Parathyroid adenoma (tissue), 2 donors: ENCODE data around the gene NMNAT2.

Experiments used
- H2AFZ ChIP-seq: fragments of 300-600 bp; sonication (generic); one replicate; pipeline ENCODE4 v1.7.0; 2017; ENCODE audit warnings: antibody characterized with exemption, mild to moderate bottlenecking
- H3K27ac ChIP-seq: fragments of 300-600 bp; sonication (generic); one replicate; pipeline ENCODE4 v1.7.0; 2017
- H3K27me3 ChIP-seq: fragments of 300-600 bp; sonication (generic); one replicate; pipeline ENCODE4 v1.7.0; 2017; ENCODE audit warnings: low read length; ENCODE audit not compliant: control insufficient read depth, insufficient read depth
- H3K36me3 ChIP-seq: fragments of 300-600 bp; sonication (generic); one replicate; pipeline ENCODE4 v1.7.0; 2017; ENCODE audit warnings: low read length; ENCODE audit not compliant: control insufficient read depth, insufficient read depth
- H3K4me1 ChIP-seq: fragments of 300-600 bp; sonication (generic); one replicate; pipeline ENCODE4 v1.7.0; 2017; ENCODE audit warnings: control low read depth
- H3K4me2 ChIP-seq: fragments of 300-600 bp; sonication (generic); one replicate; pipeline ENCODE4 v1.7.0; 2017; ENCODE audit warnings: low read length
- H3K4me3 ChIP-seq: fragments of 300-600 bp; sonication (generic); one replicate; pipeline ENCODE4 v1.7.0; 2017; ENCODE audit warnings: low read depth, low read length
- H3K79me2 ChIP-seq: fragments of 300-600 bp; sonication (generic); one replicate; pipeline ENCODE4 v1.7.0; 2017; ENCODE audit warnings: control low read depth
- H3K9ac ChIP-seq: fragments of 300-600 bp; sonication (generic); one replicate; pipeline ENCODE4 v1.7.0; 2017; ENCODE audit warnings: mild to moderate bottlenecking
- H3K9me3 ChIP-seq: fragments of 300-600 bp; sonication (generic); one replicate; pipeline ENCODE4 v1.7.0; 2017; ENCODE audit warnings: low read length; ENCODE audit not compliant: control insufficient read depth
- CTCF ChIP-seq: fragments of 300-600 bp; sonication (generic); IDR thresholded peaks from one replicate; pipeline ENCODE4 v1.7.0; 2017; ENCODE audit warnings: antibody characterized with exemption, mild to moderate bottlenecking
- donor health status: primary hyperparathyroidism.

NMNAT2 gene

DNA sequence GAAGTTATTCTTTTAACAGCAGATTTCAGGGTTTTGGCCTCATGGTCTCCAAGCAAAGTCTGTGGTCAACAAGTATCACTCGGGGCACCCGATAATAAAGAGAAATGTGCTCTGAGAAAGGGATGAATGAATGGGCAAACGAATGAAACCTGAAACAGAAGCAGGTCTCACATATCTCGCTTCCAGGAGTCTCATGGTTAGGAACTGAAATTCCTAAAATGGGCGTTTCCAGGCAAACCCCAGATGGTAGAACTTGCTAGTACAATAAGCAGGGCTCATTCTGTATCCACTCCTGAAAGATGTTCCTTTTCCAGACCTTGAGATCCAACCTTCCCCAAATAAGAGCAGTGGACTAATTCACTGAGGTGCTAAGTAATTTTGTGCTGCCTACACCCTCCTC is 144.9 kb downstream of the NMNAT2 start:
- H3K36me3 ChIP-seq: no peaks in the 10 kb centered on the region
- H3K27ac ChIP-seq: no peak overlapping the region
- H3K27me3 ChIP-seq: no peaks in the 10 kb centered on the region
- no peak overlapping the region for H2AFZ ChIP-seq
- H3K4me2 ChIP-seq: no peak overlapping the region
- no peak overlapping the region for H3K4me3 ChIP-seq
- H3K4me1 ChIP-seq: no peaks in the 10 kb centered on the region
- H3K9ac ChIP-seq: no peak overlapping the region
- no peaks in the 10 kb centered on the region for H3K9me3 ChIP-seq
- no peaks in the 10 kb centered on the region for H3K79me2 ChIP-seq
- TF ChIP-seq CTCF: no peak

DNA sequence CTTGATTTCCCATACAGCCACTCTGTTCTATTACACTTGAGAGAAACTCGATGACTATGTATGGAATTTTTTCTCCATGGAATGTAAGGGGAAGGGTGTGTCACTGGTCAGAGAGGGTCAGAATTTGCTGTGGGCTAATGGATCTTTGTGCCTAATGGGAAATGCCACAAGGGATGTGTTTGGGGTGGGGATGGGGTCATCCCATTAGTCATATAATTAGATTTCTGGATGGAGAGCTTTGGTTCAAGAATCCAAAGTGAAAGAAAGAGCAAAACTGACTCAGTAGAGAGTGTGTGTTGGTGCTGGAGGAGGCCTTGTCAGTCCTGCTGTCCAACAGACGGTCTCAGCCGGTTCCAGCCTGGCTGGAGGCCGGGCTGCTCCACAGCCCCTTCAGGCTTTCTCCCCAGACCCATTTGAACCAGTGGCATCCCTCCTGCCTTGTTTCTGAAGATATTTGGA is 145.8 kb downstream of the NMNAT2 start:
- Histone ChIP-seq H3K36me3 (no peaks in the 10 kb centered on the region), H2AFZ (no peak overlapping the region), H3K9ac (no peak overlapping the region), H3K4me3 (no peak overlapping the region), H3K4me2 (no peak overlapping the region), H3K27ac (no peak overlapping the region), H3K9me3 (no peaks in the 10 kb centered on the region), H3K79me2 (no peaks in the 10 kb centered on the region), H3K27me3 (no peaks in the 10 kb centered on the region), H3K4me1 (no peaks in the 10 kb centered on the region)
- TF ChIP-seq CTCF: no peak

- no peak for TF ChIP-seq CTCF
- no peaks in the 10 kb centered on the region for H3K79me2 ChIP-seq
- no peaks in the 10 kb centered on the region for H3K36me3 ChIP-seq
- H3K27me3 ChIP-seq: no peaks in the 10 kb centered on the region
- no peak overlapping the region for H2AFZ ChIP-seq
- no peak overlapping the region for H3K27ac ChIP-seq
- no peaks in the 10 kb centered on the region for H3K4me1 ChIP-seq
- H3K9ac ChIP-seq: no peak overlapping the region
- no peak overlapping the region for H3K4me2 ChIP-seq
- no peak overlapping the region for H3K4me3 ChIP-seq
- H3K9me3 ChIP-seq: no peaks in the 10 kb centered on the region
These were observed 147.5 kb downstream of the NMNAT2 start for GRCh38 chr1:183270541-183271141.

DNA sequence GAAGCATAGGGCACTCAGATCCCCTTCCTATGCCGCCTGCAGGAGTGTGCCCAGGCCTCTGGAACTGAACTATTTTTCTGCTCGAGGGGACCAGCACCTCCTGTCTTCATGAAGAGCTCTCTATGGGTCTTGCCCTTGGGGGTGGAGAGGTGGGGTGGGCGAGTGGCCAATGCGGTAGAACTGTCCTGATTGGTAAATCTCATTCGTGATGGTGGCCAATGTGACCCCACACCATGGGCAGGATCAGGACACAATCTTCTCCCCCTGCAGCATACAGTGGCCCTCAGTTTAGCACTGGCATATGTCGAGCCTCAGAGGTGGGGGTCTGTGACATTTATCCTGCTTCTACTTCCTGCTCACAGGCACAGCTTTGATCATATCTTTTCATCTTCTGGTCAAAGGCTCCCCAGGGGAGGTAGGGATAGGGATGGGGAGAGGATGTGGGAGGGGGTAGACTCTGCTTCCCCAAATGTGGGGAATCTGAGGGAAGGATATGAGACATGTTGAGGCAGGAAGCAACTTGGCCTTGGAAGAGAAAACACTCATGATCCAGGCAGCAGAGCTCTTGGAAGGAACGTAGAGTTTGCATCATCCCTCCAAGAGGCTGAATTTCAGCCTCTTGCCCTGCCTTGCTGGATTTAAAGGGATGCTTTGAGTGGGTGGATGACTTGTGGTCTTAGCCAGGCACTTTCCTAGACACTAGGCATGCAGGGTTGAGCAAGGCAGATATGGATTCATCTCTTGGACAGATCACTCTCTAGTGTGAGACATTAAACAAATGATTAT is 150.3 kb downstream of the NMNAT2 start:
- H3K9ac ChIP-seq: no peak overlapping the region
- H3K27me3 ChIP-seq: no peaks in the 10 kb centered on the region
- no peaks in the 10 kb centered on the region for H3K79me2 ChIP-seq
- no peak overlapping the region for H3K4me3 ChIP-seq
- no peak overlapping the region for H3K27ac ChIP-seq
- no peaks in the 10 kb centered on the region for H3K9me3 ChIP-seq
- no peak overlapping the region for H3K4me2 ChIP-seq
- no peak overlapping the region for H2AFZ ChIP-seq
- no peak for TF ChIP-seq CTCF
- H3K4me1 ChIP-seq: no peaks in the 10 kb centered on the region
- no peaks in the 10 kb centered on the region for H3K36me3 ChIP-seq
